GM19023 (cell line): ENCODE results near the gene SPATS2.
A peak's percentile ranks its signal among the peaks of the same experiment; 100 is the strongest.
"Not testable (repeated sequence)": the region's sequence is repeated elsewhere in the genome, so short reads cannot be mapped to it uniquely, and the experiment has no call there.

ENCODE experiments used
- ATAC-seq: cut with Tn5 transposase; IDR thresholded peaks from one replicate; pipeline ENCODE4 v1.9.1; 2021; ENCODE audit warnings: mild to moderate bottlenecking, moderate library complexity; ENCODE audit not compliant: unreplicated experiment

Gene SPATS2

DNA sequence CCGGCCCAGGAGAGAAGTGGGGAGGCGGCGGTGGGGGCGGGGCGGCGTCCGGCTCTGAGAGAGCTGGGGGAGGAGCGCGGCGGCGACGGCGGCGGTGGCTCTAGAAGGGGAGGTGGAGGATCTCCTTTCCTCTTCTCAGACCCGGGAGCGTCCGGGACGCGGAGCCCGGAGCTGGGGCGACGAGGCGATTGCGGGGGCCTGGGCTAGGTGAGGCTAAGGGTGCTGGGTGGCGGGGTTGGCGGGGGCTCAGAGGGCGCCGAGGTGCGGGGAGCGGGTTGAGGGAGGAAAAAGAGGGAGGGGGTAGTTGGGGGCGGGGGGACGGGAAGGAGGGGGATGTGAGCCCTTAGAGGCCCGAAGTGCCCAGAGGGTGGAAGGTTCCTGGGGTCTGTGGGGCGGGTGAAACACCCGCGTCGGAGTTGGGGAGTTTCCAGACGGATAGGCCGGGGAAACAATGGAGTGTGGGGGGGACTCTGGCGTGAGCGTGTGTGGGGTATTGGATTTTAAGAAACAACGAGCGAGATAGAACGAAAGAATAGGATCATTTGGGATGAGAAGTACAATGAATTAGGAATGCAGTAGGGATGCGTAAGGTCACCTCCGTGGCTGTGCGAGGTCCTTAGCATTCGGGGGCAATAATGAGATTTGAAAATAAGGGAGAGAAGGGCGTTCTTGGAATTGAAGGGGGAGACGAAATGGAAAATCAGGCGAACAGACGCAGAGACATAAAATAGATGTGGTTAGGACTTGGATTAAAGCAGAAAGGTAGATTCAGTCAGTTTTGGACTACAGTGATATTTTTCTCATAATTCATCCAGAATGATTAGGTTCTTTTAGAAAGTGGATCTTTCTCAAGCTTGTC is at the start of gene SPATS2:
SPATS2 (plus strand) TSS at position 82 of the 859 bp plus-strand sequence. CDS start 93,551 bp downstream, outside the sequence.
- ATAC-seq = peak; percentile 0

DNA sequence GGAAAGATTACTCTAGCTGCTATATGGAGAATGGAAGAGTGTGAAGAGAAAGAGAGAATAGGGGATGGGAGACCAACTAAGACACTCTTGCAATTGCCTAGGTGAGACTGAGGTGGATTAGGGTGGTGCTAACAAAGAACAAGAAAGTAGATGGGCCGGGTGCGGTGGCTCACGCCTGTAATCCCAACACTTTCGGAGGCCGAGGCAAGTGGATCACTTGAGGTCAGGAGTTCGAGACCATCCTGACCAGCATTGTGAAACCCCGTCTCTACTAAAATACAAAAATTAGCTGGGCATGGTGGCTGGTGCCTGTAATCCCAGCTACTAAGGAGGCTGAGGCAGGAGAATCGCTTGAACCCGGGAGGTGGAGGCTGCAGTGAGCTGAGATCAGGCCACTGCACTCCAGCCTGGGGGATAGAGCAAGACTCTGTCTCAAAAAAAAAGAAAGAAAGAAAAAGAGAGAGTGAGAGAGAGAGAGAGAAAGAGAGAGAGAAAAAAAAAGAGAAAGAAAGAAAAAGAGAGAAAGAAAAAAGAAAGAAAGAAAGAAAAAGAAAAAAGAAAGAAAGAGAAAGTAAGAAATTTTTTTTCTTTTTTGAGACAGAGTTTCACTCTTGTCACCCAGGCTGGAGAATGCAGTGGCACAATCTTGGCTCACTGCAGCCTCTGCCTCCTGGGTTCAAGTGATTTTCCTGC is 46.7 kb upstream of the SPATS2 start:
- ATAC-seq = not testable (repeated sequence)

- ATAC-seq = no peak
Observed at GRCh38 chr12:49322367-49322707, 44.9 kb upstream of the SPATS2 start.

DNA sequence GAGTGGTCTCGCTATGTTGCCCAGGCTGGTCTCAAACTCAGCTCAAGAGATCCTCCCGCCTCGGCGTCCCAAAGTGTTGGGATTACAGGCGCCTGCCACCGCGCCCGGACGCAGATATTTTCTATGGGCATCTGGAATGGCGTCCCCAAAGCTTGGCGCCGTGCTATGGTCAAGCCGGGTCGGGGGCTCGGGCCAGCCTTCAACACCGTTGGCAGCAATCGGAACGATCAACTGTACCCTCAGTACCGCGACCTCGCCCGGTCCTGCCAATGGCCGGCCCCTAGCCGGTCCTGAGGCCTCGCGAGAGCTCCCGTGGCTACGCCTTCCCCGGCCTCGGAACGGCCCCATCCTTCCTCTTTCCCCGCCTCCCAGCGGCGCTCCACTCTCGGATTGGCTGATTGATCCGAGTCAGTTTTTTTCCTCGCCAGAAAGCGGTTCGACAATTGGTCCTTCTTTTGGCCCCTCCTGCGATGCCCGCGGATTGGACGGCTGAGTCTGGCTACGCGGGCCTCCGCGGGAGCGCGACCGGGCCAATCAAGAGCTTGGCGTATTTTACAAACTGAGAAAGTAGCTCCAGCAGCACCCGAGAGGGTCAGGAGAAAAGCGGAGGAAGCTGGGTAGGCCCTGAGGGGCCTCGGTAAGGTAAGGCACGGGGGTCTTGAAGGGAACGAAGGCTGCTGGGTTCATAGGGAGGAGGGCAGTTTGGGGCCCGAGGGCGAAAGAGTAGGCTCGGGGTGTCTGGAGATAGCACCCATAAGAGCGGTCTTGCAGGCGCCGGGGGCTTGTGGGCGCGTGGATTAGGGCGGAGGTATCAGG is 44.3 kb upstream of the SPATS2 start, which contains the start of gene TROAP:
TROAP (plus strand) TSS at position 548 of the 816 bp plus-strand sequence. CDS start 354 bp downstream, outside the sequence.
- peak; percentile 96 for ATAC-seq

DNA sequence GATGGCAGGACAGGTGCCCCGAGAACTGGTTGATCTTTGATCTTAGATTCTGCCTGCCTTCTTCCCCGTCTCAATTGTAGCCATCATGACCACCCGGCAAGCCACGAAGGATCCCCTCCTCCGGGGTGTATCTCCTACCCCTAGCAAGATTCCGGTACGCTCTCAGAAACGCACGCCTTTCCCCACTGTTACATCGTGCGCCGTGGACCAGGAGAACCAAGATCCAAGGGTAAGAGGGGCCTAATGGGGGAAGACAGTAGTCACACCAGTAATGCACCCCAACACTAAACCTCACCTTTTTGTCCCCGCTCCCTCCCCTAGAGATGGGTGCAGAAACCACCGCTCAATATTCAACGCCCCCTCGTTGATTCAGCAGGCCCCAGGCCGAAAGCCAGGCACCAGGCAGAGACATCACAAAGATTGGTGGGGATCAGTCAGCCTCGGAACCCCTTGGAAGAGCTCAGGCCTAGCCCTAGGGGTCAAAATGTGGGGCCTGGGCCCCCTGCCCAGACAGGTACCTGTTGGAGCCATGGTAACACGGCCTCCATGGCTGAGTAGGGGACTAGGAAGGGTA is 43.7 kb upstream of the SPATS2 start:
- ATAC-seq = no peak

DNA sequence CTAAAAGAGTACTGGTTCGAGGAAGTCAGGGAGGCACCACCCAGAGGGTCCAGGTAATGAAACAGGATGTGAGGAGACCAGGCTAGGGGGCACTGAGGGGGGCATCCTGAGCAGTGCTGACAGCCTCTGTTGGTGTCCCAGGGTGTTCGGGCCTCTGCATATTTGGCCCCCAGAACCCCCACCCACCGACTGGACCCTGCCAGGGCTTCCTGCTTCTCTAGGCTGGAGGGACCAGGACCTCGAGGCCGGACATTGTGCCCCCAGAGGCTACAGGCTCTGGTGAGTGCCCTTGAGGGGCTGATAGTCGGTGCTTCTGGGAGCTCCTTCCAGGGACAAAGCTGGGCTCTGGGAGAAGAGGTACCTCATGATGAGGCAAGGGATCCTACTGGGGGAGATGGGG is 41.7 kb upstream of the SPATS2 start:
- ATAC-seq = no peak

GRCh38 chr12:49327368-49327767 is 39.9 kb upstream of the SPATS2 start:
- ATAC-seq = no peak

- ATAC-seq = no peak
Observed at GRCh38 chr12:49327887-49328286, 39.4 kb upstream of the SPATS2 start.

DNA sequence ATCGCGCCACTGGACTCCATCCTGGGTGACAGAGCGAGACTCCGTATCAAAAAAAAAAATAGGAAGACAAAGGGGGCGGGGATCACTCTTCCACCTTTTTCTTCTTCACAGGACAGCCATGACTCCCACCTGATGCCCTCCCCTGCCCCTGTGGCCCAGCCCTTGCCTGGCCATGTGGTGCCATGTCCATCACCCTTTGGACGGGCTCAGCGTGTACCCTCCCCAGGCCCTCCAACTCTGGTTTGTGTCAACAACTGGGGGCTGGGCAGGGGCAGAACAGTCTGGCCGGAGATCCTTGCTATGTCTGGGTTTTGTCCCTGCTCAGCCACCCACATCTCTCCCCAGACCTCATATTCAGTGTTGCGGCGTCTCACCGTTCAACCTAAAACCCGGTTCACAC is 38.4 kb upstream of the SPATS2 start:
- no peak for ATAC-seq

DNA sequence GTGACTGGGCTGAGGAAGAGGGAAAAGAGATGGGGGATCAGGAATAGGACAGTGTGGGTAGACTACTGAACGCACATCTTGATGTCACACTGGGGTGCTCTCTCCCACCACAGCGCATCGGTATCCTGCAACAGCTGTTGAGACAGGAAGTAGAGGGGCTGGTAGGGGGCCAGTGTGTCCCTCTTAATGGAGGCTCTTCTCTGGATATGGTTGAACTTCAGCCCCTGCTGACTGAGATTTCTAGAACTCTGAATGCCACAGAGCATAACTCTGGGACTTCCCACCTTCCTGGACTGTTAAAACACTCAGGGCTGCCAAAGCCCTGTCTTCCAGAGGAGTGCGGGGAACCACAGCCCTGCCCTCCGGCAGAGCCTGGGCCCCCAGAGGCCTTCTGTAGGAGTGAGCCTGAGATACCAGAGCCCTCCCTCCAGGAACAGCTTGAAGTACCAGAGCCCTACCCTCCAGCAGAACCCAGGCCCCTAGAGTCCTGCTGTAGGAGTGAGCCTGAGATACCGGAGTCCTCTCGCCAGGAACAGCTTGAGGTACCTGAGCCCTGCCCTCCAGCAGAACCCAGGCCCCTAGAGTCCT is 37.1 kb upstream of the SPATS2 start:
- ATAC-seq = no peak

GRCh38 chr12:49330631-49331379 is 36.5 kb upstream of the SPATS2 start:
- ATAC-seq = no peak

DNA sequence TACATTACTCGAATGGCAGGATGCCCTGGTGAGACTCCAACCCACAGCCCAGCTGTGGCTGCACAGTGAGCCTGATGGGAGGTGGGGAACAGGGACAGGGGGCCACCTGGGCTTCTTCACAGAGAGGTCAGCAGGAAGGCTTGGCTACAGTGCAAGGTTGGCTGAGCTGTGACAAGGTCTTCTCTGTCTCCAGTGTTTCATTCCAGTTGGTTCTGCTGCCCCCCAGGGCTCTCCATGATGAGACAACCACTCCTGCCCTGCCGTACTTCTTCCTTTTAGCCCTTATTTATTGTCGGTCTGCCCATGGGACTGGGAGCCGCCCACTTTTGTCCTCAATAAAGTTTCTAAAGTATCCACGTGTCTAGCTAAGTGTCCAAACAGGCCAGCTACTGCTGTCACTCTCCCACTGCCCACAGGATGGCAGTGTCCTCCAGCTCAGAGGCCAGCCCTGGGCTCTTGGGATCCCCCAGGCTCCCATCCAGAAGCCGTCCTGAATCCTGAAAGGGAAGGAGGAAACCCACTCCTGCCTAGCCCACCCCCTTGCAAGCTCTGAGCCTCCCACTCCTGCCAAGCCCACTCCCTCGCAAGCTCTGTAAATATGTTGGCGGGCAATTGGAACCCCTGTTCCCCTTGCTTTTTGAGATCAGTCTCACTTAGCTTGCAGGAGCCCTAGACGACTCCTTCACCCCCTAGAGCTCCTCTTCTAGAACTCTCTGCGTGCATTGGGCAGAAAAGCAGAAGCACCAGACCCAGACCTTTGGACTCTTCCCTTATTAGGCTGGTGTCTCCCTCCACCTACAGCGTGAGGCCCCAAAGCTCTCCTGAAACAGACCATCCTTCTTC is 35.7 kb upstream of the SPATS2 start:
- no peak for ATAC-seq

DNA sequence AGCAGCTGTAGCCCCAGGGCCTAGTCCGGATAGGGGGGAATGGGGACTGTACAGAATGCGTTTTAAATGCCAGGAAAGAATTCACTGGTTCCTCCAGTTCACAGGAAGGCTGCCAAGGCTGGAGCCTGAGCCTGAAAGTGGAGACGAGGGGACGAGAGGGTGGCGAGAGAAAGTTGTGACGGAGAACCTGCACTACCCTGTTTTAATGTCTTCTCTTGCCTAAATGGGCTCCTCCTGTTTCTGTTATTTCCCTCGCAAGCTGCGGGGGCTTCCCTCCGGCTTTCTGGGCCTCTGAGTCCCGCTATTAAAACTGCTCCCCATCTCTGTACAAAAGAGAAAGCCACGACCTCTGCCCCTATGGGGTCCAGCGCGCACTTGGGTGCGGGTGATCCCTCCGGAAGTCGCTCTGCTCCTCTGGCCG is 34.8 kb upstream of the SPATS2 start:
- no peak for ATAC-seq

DNA sequence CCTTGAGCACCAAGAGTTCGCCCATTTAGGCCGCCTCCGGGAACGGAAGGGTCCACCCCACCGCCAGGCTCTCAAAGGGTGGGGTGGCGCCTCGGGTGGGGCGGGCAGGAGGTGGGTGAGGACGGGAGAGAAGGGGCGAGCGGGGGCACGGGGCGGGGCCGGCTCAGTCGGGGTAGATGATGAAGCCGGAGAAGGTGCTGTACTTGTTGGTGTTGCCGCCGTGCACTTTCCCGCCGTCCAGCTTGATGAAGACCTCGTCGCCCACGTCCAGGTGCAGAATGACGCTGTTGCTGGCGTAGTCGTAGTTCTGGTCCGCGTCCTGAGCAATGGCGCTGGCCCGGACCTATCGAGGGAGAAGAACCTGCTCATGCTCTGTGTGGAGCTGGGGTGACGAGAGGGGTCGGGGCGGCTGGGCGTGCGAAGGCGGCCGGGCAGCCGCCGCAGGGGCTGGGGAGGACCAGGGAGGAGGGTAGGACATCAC is 34.3 kb upstream of the SPATS2 start:
- no peak for ATAC-seq

GRCh38 chr12:49333778-49334177 is 33.5 kb upstream of the SPATS2 start:
- not testable (repeated sequence) for ATAC-seq

DNA sequence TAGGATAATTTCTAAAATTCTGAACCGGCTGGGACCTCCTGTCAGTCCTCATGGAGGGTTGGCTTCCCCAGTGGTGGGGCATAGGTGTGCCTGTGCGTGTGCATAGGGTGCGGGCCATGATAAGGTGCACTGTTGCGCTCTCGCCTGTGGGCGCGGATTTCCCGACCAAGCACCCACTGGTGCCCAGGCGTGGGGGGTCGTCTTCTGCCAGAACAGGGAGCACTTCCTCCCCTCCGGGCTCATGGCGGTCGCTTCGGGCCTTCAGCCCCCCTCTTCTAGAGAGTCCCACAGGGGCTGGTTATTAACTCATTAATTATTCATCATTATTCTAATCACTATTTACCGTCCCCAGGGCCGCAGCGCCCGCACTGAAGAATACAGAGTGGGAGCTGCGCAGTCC is 33.0 kb upstream of the SPATS2 start:
- ATAC-seq = no peak

DNA sequence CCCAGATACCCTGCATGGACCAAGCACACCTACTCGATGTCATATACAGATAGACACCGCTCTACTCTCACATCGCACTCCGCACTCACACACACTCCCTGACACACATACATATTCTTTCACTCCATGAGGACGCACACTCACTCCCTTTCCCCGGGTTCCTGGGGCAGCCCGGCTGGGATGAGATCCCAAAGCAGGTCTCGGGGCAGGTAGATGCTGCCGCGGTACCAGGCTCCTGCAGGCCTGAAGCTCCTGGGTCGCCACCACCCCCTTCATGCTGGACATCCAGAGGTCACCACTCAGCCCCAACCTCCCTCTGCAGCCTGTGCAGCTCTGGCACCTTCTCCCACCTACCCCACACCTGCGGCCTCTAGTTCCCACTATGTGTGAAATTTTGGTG is 32.6 kb upstream of the SPATS2 start:
- ATAC-seq = no peak

GRCh38 chr12:49335118-49335954 is 31.9 kb upstream of the SPATS2 start:
- no peak for ATAC-seq
